ENCODE results near the gene RPTOR.
A peak's percentile ranks its signal among the peaks of the same experiment; 100 is the strongest.

Gene RPTOR

GRCh38 chr17:80822700-80823410 is 278.2 kb downstream of the RPTOR start:
- DNase-seq: no peak

GRCh38 chr17:80824549-80825470 is 280.2 kb downstream of the RPTOR start:
- no peak for DNase-seq

GRCh38 chr17:80825471-80826345 is 281.1 kb downstream of the RPTOR start:
- DNase-seq: no peak

DNA sequence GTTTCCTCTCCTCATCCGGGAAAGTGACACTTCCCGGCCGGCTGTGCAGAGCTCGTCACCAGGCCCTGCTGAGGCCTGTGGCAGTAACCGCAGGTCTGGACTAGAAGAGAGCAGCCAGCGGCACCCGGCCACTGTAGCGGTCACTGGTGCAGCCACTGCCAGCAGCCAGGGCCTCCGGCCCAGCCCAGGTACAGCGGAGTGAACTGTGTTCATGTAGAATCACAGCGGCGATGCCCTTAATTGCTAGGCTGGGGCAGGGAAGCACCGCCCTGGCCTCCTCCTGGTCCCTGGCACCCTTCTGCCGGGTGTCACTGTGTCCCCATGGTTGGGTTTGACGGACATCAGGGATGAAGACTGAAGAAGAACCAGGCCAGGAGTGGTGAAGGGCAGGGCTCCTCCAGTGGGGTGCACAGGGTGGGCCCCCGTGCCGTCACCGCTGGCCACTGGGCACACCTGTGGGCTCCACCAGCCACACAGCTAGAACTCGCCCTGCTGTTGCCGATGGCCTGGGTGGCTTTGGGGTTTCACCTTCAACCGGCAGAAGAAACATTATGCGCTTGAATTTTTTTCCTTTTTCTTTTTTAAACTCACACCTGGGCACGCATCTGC is 281.8 kb downstream of the RPTOR start:
- DNase-seq: no peak

DNA sequence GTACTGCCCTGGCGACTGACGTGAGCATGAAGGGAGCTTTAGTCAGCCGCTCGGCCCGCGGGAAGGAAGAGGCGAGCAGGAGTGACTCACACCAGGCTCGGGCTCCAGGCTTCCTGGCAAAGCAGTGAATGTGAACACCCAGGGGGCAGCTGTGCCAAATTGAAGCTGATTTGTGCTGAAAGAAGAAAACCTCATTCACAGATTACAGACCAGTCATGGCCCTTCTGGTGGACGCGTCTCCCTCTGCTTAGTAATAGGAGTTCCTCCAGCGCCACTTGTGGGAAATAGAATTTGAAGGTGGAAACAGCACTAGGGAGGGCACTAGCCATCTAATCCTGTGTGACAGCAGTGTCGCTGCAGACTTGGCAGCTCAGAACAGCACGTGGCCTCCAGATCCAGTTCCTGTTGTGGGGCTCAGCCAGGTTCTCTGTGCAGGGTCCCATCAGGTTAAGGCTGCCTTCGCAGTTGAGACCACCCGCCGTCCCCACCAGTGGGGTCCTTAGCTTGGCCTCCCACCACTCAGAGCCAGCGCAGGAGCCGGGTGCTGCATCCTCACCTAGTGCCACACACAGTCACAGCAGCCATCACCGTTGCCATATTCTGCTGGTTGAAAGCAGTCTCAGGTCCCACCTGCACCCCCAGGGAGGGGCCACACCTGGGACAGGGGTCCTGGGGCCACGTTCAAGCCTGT is 282.5 kb downstream of the RPTOR start:
- no peak for DNase-seq

- DNase-seq: peak; percentile 50
Measured at GRCh38 chr17:80827646-80828643, 283.3 kb downstream of the RPTOR start.

DNA sequence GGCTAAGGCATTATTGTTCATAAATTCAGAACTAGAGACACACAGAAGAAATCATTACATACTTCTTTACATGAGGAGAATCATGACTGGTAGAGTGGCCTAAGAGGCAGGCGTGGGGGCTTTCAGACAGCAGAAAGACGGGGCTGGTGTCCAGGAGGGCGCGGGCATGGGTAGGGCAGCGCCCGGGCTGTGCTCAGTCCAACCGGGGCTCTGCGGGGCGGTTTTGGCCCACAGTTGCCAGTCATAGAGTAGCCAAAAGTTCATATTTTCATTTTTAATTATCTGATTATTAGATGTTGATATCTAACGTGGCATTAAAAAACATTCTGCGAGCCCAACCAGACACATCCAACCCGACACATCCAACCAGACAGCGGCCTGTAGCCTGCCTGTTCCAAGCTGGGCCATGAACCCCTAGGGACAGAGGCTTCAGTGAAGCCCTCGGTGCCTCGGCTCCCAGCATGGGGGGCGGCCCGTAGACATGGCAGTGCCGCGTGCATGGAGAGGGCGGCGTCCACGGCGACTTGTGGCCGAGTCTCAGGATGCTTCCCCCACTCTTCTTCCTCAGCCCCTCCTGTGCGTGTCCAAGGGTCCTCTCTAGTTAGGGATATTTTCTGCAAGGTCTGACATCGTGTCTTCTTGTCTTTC is 284.7 kb downstream of the RPTOR start:
- no peak for DNase-seq

GRCh38 chr17:80830020-80830780 is 285.6 kb downstream of the RPTOR start:
- no peak for DNase-seq

GRCh38 chr17:80831491-80831890 is 286.9 kb downstream of the RPTOR start:
- no peak for DNase-seq

DNA sequence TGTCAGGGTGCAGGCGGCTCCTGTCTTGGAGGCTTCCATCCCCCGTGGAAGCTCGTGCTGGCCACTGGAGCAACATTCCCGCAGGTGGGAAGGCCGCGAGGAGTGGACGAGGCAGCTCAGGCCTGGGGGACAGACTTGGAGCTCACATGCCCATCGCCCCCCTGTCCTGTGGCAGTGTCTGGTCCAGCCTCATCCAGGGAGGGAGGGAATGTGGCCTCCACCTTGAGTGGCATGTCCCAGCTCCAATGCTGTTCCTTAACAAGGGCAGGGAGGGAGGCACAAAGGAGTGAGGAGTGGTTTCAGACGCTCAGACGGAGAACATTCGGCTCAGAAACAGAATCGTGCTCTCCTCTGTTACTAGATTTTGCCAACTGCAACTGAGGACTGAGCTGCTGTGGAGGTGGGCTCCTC is 287.6 kb downstream of the RPTOR start:
- DNase-seq: peak; percentile 34

- peak; percentile 93 for DNase-seq
Measured at GRCh38 chr17:80832888-80833583, 288.4 kb downstream of the RPTOR start.

- DNase-seq: no peak
Measured at GRCh38 chr17:80833952-80834892, 289.6 kb downstream of the RPTOR start.

- DNase-seq: no peak
Measured at GRCh38 chr17:80834893-80835275, 290.2 kb downstream of the RPTOR start.

GRCh38 chr17:80835816-80836657 is 291.4 kb downstream of the RPTOR start:
- no peak for DNase-seq

GRCh38 chr17:80836658-80836965 is 292.0 kb downstream of the RPTOR start:
- DNase-seq: no peak

DNA sequence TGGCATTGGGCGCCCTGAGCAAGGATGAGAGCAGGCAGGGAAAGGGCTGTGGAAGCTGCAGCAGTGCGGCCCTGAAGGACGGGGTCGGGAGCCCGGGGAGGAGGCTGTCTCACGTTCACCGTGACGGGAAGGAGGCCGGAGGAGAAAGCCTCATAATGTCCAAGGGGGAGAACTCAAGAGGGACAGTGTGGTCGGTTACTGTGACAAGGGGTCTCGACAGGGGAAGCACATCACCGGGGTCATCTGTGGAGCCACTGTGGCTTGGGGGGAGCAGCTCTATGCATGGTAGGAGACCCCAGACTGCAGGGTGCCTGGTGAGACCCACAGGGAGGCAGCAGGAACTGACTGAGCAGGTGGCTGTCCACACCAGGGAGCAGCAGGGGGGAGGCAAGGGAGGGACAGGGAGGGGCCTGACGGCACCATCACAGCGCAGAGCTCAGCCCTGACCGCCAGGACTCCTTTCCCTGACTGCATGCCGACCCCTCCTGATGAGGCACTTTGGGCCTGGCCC is 292.4 kb downstream of the RPTOR start:
- DNase-seq: no peak

- peak; percentile 21 for DNase-seq
Measured at GRCh38 chr17:80837711-80838110, 293.1 kb downstream of the RPTOR start.
